HepG2 (cell line): Measurements from ENCODE around the gene MCC.
A peak's percentile ranks its signal among the peaks of the same experiment; 100 is the strongest.

Source experiments
- AGO1 ChIP-seq: fragments of 200-400 bp; formaldehyde crosslinking; IDR thresholded peaks from 2 replicates; pipeline ENCODE4 v1.6.1; 2017; ENCODE audit warnings: mild to moderate bottlenecking, low read depth, low read length, moderate library complexity; ENCODE audit not compliant: poor library complexity, severe bottlenecking
- CBFB ChIP-seq: sonication (generic); formaldehyde crosslinking; IDR thresholded peaks from 2 replicates; pipeline ENCODE4 v1.4.0; 2020; ENCODE audit warnings: missing genetic modification reagents
- CTCF ChIP-seq: sonication (generic); formaldehyde crosslinking; IDR thresholded peaks from 2 replicates; pipeline ENCODE4 v1.5.0; 2020; ENCODE audit warnings: mild to moderate bottlenecking, missing genetic modification reagents, moderate library complexity
- EED ChIP-seq: sonication (generic); formaldehyde crosslinking; IDR thresholded peaks from 2 replicates; pipeline ENCODE4 v1.5.0; 2020; ENCODE audit warnings: mild to moderate bottlenecking, missing genetic modification reagents
- GABPA ChIP-seq, 2 experiments: IDR thresholded peaks; 2 replicates each; pipeline ENCODE4 v1.6.1; 2011 to 2016; ENCODE audit warnings: low read depth in 2 of 2, low read length in 1 of 2, missing biosample characterization in 1 of 2, missing genetic modification characterization in 1 of 2
- HOXA5 ChIP-seq: sonication (generic); formaldehyde crosslinking; IDR thresholded peaks from 2 replicates; pipeline ENCODE4 v1.4.0; 2020; ENCODE audit warnings: missing genetic modification reagents
- POLR2A ChIP-seq, 2 experiments: IDR thresholded peaks; 2 replicates each; pipeline ENCODE4 v1.6.1; 2011; ENCODE audit warnings: low read depth in 2 of 2, low read length in 2 of 2, mild to moderate bottlenecking in 1 of 2, moderate library complexity in 1 of 2; ENCODE audit not compliant: insufficient read depth in 1 of 2
- RELA ChIP-seq: sonication (generic); formaldehyde crosslinking; IDR thresholded peaks from 2 replicates; pipeline ENCODE4 v1.4.0; 2020; ENCODE audit warnings: missing genetic modification reagents
- TAF1 ChIP-seq: sonication (generic); formaldehyde crosslinking; IDR thresholded peaks from 2 replicates; pipeline ENCODE4 v1.4.0; 2020; ENCODE audit warnings: missing genetic modification reagents
- ZFP41 ChIP-seq: sonication (generic); formaldehyde crosslinking; IDR thresholded peaks from 2 replicates; pipeline ENCODE4 v1.4.0; 2020; ENCODE audit warnings: mild to moderate bottlenecking, missing genetic modification reagents, borderline replicate concordance
- ZFX ChIP-seq: sonication (generic); formaldehyde crosslinking; IDR thresholded peaks from 2 replicates; pipeline ENCODE4 v1.4.0; 2020; ENCODE audit warnings: mild to moderate bottlenecking, low read depth, missing genetic modification reagents, moderate library complexity
- ZNF513 ChIP-seq: sonication (generic); formaldehyde crosslinking; conservative IDR thresholded peaks from 2 replicates; pipeline ENCODE4 v1.5.0; 2020; ENCODE audit warnings: missing genetic modification reagents
- ZNF883 ChIP-seq: sonication (generic); formaldehyde crosslinking; IDR thresholded peaks from 2 replicates; pipeline ENCODE4 v1.5.1; 2020; ENCODE audit warnings: mild to moderate bottlenecking, missing genetic modification reagents; ENCODE audit errors: not compliant biosample characterization
- TF ChIP-seq, protein P1 (sequence below): sonication (generic); formaldehyde crosslinking; IDR thresholded peaks from 2 replicates; pipeline ENCODE4 v1.5.0; 2020; ENCODE audit warnings: missing genetic modification reagents, mild to moderate bottlenecking, borderline replicate concordance

GRCh38 chr5:113194125-113194524, 294.1 kb downstream of the MCC start:
- TF ChIP-seq RELA (CRISPR knock-in tag) (no peak), ZNF513 (CRISPR knock-in tag) (no peak), POLR2A (IDR thresholded peaks at IDR 0.05; ENCODE audit: insufficient read depth in 1 of 2, low read depth in 2 of 2, low read length in 2 of 2) (no peak), GABPA (IDR thresholded peaks at IDR 0.05; ENCODE audit: low read depth, low read length) (no peak), GABPA (CRISPR knock-in tag; IDR thresholded peaks at IDR 0.05; ENCODE audit: low read depth) (no peak), ZFX (no peak), ZFP41 (CRISPR knock-in tag) (no peak), HOXA5 (CRISPR knock-in tag) (no peak), ZNF883 (no peak), AGO1 (no peak), CBFB (CRISPR knock-in tag) (no peak), EED (CRISPR knock-in tag) (no peak), CTCF (CRISPR knock-in tag) (peak; percentile 19; the same call in 1 of the 2 replicates), TAF1 (CRISPR knock-in tag) (no peak)
- TF ChIP-seq, protein P1, sequence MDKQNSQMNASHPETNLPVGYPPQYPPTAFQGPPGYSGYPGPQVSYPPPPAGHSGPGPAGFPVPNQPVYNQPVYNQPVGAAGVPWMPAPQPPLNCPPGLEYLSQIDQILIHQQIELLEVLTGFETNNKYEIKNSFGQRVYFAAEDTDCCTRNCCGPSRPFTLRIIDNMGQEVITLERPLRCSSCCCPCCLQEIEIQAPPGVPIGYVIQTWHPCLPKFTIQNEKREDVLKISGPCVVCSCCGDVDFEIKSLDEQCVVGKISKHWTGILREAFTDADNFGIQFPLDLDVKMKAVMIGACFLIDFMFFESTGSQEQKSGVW (CRISPR knock-in tag): no peak
